Measurements from ENCODE around the gene MAP2K5.

Gene MAP2K5

GRCh38 chr15:67512140-67512539 is 30.4 kb upstream of the MAP2K5 start:
- Histone ChIP-seq H3K9me3 (ENCODE audit: insufficient read depth, low read depth, low read length) (no peaks in the 10 kb centered on the region), H2AFZ (ENCODE audit: low read length) (no peak overlapping the region), H3K4me1 (ENCODE audit: insufficient read depth, low read length, poor library complexity, severe bottlenecking) (peaks cover 17% of the 10 kb centered on the region), H4K20me1 (ENCODE audit: insufficient read depth, low read length, poor library complexity, severe bottlenecking) (no peaks in the 10 kb centered on the region), H3K4me3 (ENCODE audit: low read length, poor library complexity, severe bottlenecking) (no peak overlapping the region), H3F3A (ENCODE audit: low read depth) (no peaks in the 10 kb centered on the region), H3K27me3 (ENCODE audit: insufficient read depth, low read length, poor library complexity, severe bottlenecking) (no peaks in the 10 kb centered on the region), H3K9ac (ENCODE audit: low read depth, low read length, poor library complexity, severe bottlenecking) (no peak overlapping the region), H3K4me2 (ENCODE audit: low read depth, low read length, poor library complexity, severe bottlenecking) (no peak overlapping the region), H3K36me3 (ENCODE audit: insufficient read depth, low read length) (no peaks in the 10 kb centered on the region; the same call in 1 of the 2 replicates), H3K79me2 (ENCODE audit: insufficient read depth, low read length) (no peaks in the 10 kb centered on the region), H3K9me2 (replicated peaks; ENCODE audit: low read depth, low read length) (no peaks in the 10 kb centered on the region)
- no peak for TF ChIP-seq CTCF (conservative IDR thresholded peaks at IDR 0.05; ENCODE audit: low read length)
- no peak for TF ChIP-seq EZH2phosphoT487 (IDR thresholded peaks at IDR 0.05; ENCODE audit: borderline replicate concordance)

- Histone ChIP-seq H2AFZ (ENCODE audit: low read length) (no peak overlapping the region), H3K79me2 (ENCODE audit: insufficient read depth, low read length) (no peaks in the 10 kb centered on the region), H3K9ac (ENCODE audit: low read depth, low read length, poor library complexity, severe bottlenecking) (no peak overlapping the region), H3K27me3 (ENCODE audit: insufficient read depth, low read length, poor library complexity, severe bottlenecking) (no peaks in the 10 kb centered on the region), H3K4me1 (ENCODE audit: insufficient read depth, low read length, poor library complexity, severe bottlenecking) (peaks cover 17% of the 10 kb centered on the region), H3K36me3 (ENCODE audit: insufficient read depth, low read length) (no peaks in the 10 kb centered on the region; the same call in 1 of the 2 replicates), H3K4me2 (ENCODE audit: low read depth, low read length, poor library complexity, severe bottlenecking) (no peak overlapping the region), H3K4me3 (ENCODE audit: low read length, poor library complexity, severe bottlenecking) (no peak overlapping the region), H3K9me3 (ENCODE audit: insufficient read depth, low read depth, low read length) (no peaks in the 10 kb centered on the region), H3K9me2 (replicated peaks; ENCODE audit: low read depth, low read length) (no peaks in the 10 kb centered on the region), H4K20me1 (ENCODE audit: insufficient read depth, low read length, poor library complexity, severe bottlenecking) (no peaks in the 10 kb centered on the region), H3F3A (ENCODE audit: low read depth) (no peaks in the 10 kb centered on the region)
- no peak for TF ChIP-seq CTCF (conservative IDR thresholded peaks at IDR 0.05; ENCODE audit: low read length)
- no peak for TF ChIP-seq EZH2phosphoT487 (IDR thresholded peaks at IDR 0.05; ENCODE audit: borderline replicate concordance)
Observed at GRCh38 chr15:67512933-67513714, 29.4 kb upstream of the MAP2K5 start.

GRCh38 chr15:67515090-67515489 is 27.4 kb upstream of the MAP2K5 start:
- peaks cover 6% of the 10 kb centered on the region; the same call in 1 of the 2 replicates for H3K79me2 ChIP-seq (ENCODE audit: insufficient read depth, low read length)
- H3K4me1 ChIP-seq (ENCODE audit: insufficient read depth, low read length, poor library complexity, severe bottlenecking): peaks cover 19% of the 10 kb centered on the region
- no peaks in the 10 kb centered on the region for H3F3A ChIP-seq (ENCODE audit: low read depth)
- no peaks in the 10 kb centered on the region for H3K9me3 ChIP-seq (ENCODE audit: insufficient read depth, low read depth, low read length)
- no peaks in the 10 kb centered on the region; the same call in 1 of the 2 replicates for H3K36me3 ChIP-seq (ENCODE audit: insufficient read depth, low read length)
- H2AFZ ChIP-seq (ENCODE audit: low read length): no peak overlapping the region
- H3K4me3 ChIP-seq (ENCODE audit: low read length, poor library complexity, severe bottlenecking): no peak overlapping the region
- H3K27me3 ChIP-seq (ENCODE audit: insufficient read depth, low read length, poor library complexity, severe bottlenecking): no peaks in the 10 kb centered on the region
- TF ChIP-seq EZH2phosphoT487 (IDR thresholded peaks at IDR 0.05; ENCODE audit: borderline replicate concordance) (no peak), CTCF (conservative IDR thresholded peaks at IDR 0.05; ENCODE audit: low read length) (no peak)
- no peaks in the 10 kb centered on the region for H3K9me2 ChIP-seq (replicated peaks; ENCODE audit: low read depth, low read length)
- H3K4me2 ChIP-seq (ENCODE audit: low read depth, low read length, poor library complexity, severe bottlenecking): no peak overlapping the region
- no peak overlapping the region for H3K9ac ChIP-seq (ENCODE audit: low read depth, low read length, poor library complexity, severe bottlenecking)
- H4K20me1 ChIP-seq (ENCODE audit: insufficient read depth, low read length, poor library complexity, severe bottlenecking): no peaks in the 10 kb centered on the region
